ENCODE data around the gene RAB3D.
"Not testable (repeated sequence)": the region's sequence is repeated elsewhere in the genome, so short reads cannot be mapped to it uniquely, and the experiment has no call there.

GRCh38 chr19:11340099-11340467, 626 bp upstream of the RAB3D start:
- TF ChIP-seq YY1 (tag by site-specific recombination; IDR thresholded peaks at IDR 0.05); REST (tag by site-specific recombination; IDR thresholded peaks at IDR 0.05); ZBTB20 (tag by site-specific recombination; IDR thresholded peaks at IDR 0.05); ZNF133 (tag by site-specific recombination; IDR thresholded peaks at IDR 0.05); SCRT1 (tag by site-specific recombination; IDR thresholded peaks at IDR 0.05; ENCODE audit: borderline replicate concordance); ZFP3 (tag by site-specific recombination; IDR thresholded peaks at IDR 0.05; ENCODE audit: low read depth); CTCF (tag by site-specific recombination; IDR thresholded peaks at IDR 0.05); ZSCAN18 (tag by site-specific recombination; IDR thresholded peaks at IDR 0.05); TCF7L2 (IDR thresholded peaks at IDR 0.05; ENCODE audit: borderline replicate concordance, low read depth, low read length); ATF2 (tag by site-specific recombination; IDR thresholded peaks at IDR 0.05; ENCODE audit: low read depth); MYNN (tag by site-specific recombination; IDR thresholded peaks at IDR 0.05; ENCODE audit: borderline replicate concordance); PRDM6 (tag by site-specific recombination; IDR thresholded peaks at IDR 0.05); ZNF398 (tag by site-specific recombination; IDR thresholded peaks at IDR 0.05); BCL11A (tag by site-specific recombination; IDR thresholded peaks at IDR 0.05; ENCODE audit: low read depth): not testable (repeated sequence)
